Mucosa of rectum (tissue), 2 donors: ENCODE measurements around the gene CCDC12.
A peak's percentile ranks its signal among the peaks of the same experiment; 100 is the strongest.
"Not testable (repeated sequence)": the region's sequence is repeated elsewhere in the genome, so short reads cannot be mapped to it uniquely, and the experiment has no call there.

Source experiments
- H3K27ac ChIP-seq, 2 donors: one replicate each; pipeline ENCODE4 v1.7.0; 2013; ENCODE audit warnings: inconsistent platforms in 2 of 2, low read depth in 2 of 2, low read length in 2 of 2
- H3K27me3 ChIP-seq, 2 donors: one replicate each; pipeline ENCODE4 v1.7.0; 2013; ENCODE audit warnings: low read length in 2 of 2; ENCODE audit not compliant: control insufficient read depth in 2 of 2, insufficient read depth in 2 of 2
- H3K36me3 ChIP-seq, 2 donors: one replicate each; pipeline ENCODE4 v1.7.0; 2013; ENCODE audit warnings: low read length in 2 of 2; ENCODE audit not compliant: control insufficient read depth in 2 of 2, insufficient read depth in 2 of 2
- H3K4me1 ChIP-seq, 2 donors: one replicate each; pipeline ENCODE4 v1.7.0; 2013; ENCODE audit warnings: low read length in 2 of 2, mild to moderate bottlenecking in 1 of 2; ENCODE audit not compliant: control insufficient read depth in 2 of 2, insufficient read depth in 2 of 2
- H3K4me3 ChIP-seq, 2 donors: one replicate each; pipeline ENCODE4 v1.7.0; 2013; ENCODE audit warnings: low read length in 2 of 2
- H3K9ac ChIP-seq, 2 donors: one replicate each; pipeline ENCODE4 v1.7.0; 2013; ENCODE audit warnings: low read length in 2 of 2, low read depth in 1 of 2, mild to moderate bottlenecking in 1 of 2
- H3K9me3 ChIP-seq, 2 donors: one replicate each; pipeline ENCODE4 v1.7.0; 2013; ENCODE audit warnings: low read length in 2 of 2; ENCODE audit not compliant: control insufficient read depth in 2 of 2
- donor health status: healthy.
- donor health status: Normal muscosa, but diverticular disease.

The CCDC12 gene

DNA sequence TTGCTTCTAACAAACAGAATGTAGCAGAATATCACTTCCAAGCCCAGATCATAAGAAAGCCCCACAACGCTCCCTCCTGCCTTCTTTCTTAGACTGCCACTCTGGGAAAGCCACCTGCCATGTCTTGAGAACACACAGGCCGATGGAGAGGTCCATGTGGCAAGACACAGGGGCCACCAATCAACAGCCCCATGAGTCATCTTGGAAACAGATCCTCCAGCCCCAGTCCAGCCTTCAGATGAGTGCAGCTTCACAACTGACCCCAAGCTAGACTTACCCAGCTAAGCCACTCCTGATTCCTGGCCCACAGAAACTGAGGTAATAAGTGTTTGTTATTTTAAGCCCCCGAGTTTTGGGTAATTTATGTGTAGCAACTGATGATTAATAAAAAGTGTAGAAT, 59.3 kb downstream of the CCDC12 start:
- H3K9me3 ChIP-seq: no peaks in the 10 kb centered on the region
- H3K36me3 ChIP-seq: peaks cover 47 to 50% of the 10 kb centered on the region in 2 donors
- no peak overlapping the region for H3K9ac ChIP-seq
- no peak overlapping the region for H3K27ac ChIP-seq
- H3K27me3 ChIP-seq: no peaks in the 10 kb centered on the region
- H3K4me3 ChIP-seq: no peak overlapping the region
- peaks cover 5 to 7% of the 10 kb centered on the region in 2 donors for H3K4me1 ChIP-seq

DNA sequence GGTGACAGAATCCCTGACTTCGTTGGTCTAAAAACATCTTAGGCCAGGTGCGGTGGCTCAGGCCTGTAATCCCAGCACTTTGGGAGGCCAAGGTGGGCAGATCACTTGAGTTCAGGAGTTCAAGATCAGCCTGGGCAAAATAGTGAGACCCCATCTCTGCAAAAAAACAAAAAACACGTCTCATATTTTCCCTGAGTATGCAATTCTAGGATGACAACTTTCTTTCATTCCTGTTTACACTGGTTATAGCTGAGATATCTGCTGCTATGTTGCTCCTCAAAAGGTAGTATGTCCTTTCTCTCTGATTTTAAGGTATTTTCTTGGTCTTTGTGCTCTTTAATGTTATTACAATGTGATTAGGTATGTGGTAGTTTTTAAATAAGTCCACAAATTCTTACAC, 59.7 kb downstream of the CCDC12 start:
- Histone ChIP-seq H3K9me3 (no peaks in the 10 kb centered on the region), H3K36me3 (peaks cover 42 to 45% of the 10 kb centered on the region in 2 donors)

DNA sequence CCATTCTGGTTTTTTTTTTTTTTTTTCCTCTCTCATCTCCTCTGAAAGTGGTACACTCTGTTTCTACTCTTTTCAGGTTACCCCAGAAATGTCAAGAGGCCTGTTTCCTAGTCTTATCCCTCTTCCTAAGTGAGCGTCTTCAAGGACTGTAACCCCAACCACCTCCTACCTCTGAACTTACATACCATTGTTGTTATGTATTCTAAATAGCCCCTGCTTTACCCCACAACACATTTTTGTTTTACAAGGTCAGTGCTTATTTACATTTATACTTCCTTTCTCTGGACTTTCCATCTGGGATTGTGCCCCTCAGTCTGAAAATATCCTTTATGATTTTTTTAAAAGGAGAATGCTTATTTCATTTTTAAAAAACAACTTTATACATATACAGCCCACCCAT, 60.3 kb downstream of the CCDC12 start:
- H3K27me3 ChIP-seq: no peaks in the 10 kb centered on the region
- peaks cover 5 to 7% of the 10 kb centered on the region in 2 donors for H3K4me1 ChIP-seq
- no peak overlapping the region for H3K4me3 ChIP-seq
- H3K27ac ChIP-seq: no peak overlapping the region
- H3K9ac ChIP-seq: no peak overlapping the region
- peaks cover 37 to 40% of the 10 kb centered on the region in 2 donors for H3K36me3 ChIP-seq
- no peaks in the 10 kb centered on the region for H3K9me3 ChIP-seq

More for the DNA sequence above, 59.7 kb downstream of the CCDC12 start:
- Histone ChIP-seq H3K27me3 (no peaks in the 10 kb centered on the region), H3K4me3 (no peak overlapping the region), H3K9ac (no peak overlapping the region), H3K4me1 (peaks cover 5 to 7% of the 10 kb centered on the region in 2 donors), H3K27ac (no peak overlapping the region)

DNA sequence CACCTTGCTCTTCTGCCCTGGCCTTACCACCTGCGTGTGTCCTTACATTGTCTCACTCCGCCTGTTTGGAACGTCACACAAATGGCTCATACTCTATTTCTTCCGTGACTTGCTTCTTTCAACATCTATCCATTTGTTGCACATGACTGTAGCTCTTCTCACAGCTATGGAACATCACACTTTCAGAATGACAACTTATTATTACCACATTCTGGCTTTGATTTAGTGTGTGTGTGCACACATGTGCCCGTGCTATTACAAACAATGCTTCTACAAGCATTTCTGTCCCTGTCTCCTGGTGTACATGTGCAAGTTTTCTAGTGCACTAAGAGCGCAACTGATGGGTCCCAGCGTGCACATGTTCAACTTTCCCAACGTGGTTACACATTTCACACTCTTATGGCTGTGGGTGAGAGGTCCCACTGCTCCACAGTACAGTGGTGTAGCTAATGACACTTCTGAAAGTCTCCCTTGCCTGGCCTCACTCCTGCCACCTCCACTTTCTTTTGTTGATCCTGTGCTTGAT, 61.2 kb downstream of the CCDC12 start:
- peaks cover 28 to 31% of the 10 kb centered on the region in 2 donors for H3K36me3 ChIP-seq
- H3K27me3 ChIP-seq: no peaks in the 10 kb centered on the region
- no peak overlapping the region for H3K4me3 ChIP-seq
- H3K27ac ChIP-seq: no peak overlapping the region
- H3K9ac ChIP-seq: no peak overlapping the region
- H3K4me1 ChIP-seq: peaks cover 5 to 7% of the 10 kb centered on the region in 2 donors
- no peaks in the 10 kb centered on the region for H3K9me3 ChIP-seq

DNA sequence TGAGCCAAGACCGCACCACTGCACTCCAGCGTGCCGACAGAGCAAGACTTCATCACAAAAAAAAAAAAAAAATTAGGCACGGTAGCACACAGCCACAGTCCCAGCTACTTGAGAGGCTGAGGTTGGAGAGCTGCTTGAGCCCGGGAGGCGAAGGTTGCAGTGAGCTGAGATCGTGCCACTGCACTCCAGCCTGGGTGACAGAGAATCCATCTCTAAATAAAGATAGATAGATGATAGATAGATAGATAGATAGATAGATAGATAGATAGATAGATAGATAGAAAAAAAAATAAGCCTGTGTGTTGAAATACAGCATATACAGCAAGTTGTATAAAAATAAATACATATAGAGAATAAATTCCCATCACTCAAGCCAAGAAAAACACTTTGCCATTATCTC, 61.7 kb downstream of the CCDC12 start:
- Histone ChIP-seq H3K9ac (no peak overlapping the region), H3K27ac (no peak overlapping the region), H3K4me3 (no peak overlapping the region), H3K27me3 (no peaks in the 10 kb centered on the region), H3K9me3 (no peaks in the 10 kb centered on the region), H3K36me3 (peaks cover 25 to 26% of the 10 kb centered on the region in 2 donors), H3K4me1 (peaks cover 5 to 7% of the 10 kb centered on the region in 2 donors)

DNA sequence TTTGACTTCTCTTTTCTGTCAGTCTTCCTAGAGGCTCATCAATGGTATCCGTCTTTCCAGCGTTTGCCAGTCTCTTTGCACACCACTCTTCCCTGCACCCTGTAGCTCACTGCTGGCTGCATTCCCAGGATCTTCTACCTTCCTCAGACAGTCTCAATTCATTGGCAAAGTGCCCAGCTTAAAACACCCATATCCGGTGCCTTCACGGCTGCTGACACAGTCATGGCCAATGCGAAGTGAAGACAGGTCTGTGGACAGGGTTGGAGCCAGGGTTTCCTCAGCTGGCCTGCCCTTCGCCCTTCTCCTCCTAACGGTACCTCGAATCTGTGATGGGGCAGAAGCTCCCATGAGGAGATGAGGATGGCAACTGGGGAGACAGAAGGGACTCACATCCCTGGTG, 62.9 kb downstream of the CCDC12 start:
- no peak overlapping the region for H3K4me3 ChIP-seq
- H3K4me1 ChIP-seq: peaks cover 13 to 14% of the 10 kb centered on the region in 2 donors
- H3K9ac ChIP-seq: no peak overlapping the region
- H3K27me3 ChIP-seq: no peaks in the 10 kb centered on the region
- H3K27ac ChIP-seq: no peak overlapping the region
- peaks cover 14 to 15% of the 10 kb centered on the region in 2 donors for H3K36me3 ChIP-seq
- no peaks in the 10 kb centered on the region for H3K9me3 ChIP-seq

DNA sequence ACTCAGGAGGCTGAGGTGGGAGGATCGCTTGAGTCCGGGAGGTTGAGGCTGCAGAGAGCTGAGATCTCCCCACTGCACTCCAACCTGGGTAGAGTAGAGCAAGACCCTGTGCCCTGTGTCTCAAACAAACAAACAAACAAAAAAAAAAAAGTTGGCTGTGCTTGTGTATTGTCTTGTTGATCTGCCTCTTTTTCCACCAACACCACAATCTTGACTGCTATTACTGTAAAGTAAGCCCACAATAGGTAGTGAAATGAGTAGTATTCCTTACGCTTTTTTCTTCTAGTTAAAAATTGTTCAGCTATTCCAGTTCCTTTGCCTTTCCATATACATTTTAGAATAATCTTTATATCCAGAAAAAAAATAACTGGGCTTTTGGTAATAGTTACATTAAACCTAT, 63.6 kb downstream of the CCDC12 start:
- Histone ChIP-seq H3K9me3 (no peaks in the 10 kb centered on the region), H3K36me3 (peaks cover 8 to 10% of the 10 kb centered on the region in 2 donors), H3K27ac (no peak overlapping the region), H3K27me3 (no peaks in the 10 kb centered on the region), H3K4me1 (peaks cover 13 to 14% of the 10 kb centered on the region in 2 donors), H3K9ac (no peak overlapping the region), H3K4me3 (no peak overlapping the region)

DNA sequence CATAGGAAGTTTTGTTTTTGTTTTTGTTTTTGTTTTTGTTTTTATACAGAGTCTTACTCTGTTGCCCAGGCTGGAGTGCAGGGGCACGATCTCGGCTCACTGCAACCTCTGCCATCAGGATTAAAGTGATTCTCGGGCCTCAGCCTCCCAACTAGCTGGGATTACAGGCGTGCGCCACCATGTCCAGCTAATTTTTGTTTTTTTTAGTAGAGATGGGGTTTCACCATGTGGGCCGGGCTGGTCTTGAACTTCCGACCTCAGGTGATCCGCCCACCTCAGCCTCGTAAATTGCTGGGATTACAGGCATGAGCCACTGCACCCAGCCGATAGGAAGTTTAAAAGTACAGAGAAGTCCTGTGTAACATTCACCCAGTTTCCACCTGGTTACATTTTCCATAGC, 65.6 kb downstream of the CCDC12 start:
- H3K9me3 ChIP-seq, H3K27ac ChIP-seq, H3K27me3 ChIP-seq, H3K9ac ChIP-seq, H3K36me3 ChIP-seq, H3K4me3 ChIP-seq: not testable (repeated sequence)
- H3K4me1 ChIP-seq: peaks cover 13 to 14% of the 10 kb centered on the region in 2 donors

DNA sequence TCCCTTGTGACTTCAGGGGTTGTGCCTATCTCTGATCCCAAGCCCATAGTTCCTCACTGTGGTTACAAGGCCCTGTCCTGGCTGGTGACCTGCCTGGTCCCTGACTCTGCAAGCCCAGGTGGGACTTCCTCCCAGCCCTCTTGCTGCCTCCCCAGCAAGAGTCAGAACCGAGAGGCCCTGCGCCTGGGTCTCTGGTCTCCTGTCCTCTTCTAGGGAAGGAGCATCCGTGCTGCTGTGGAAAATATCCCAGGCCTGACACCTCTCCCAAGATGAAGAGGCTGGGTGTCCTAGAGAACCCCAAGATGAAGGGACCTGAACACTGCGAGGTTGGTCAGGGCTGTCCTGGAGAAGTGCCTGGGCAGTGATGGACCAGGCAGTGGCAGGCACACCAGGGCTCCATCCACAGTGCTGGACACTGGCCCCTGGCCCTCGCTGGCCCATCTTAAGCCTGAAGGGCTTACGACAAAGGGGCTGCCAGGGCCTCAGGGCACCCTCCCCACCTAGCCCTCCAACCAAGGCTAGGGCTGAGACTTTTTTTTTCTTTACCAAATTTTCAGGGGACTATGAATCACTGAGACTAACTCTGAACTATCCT, 66.3 kb downstream of the CCDC12 start:
- H3K9me3 ChIP-seq: no peaks in the 10 kb centered on the region
- H3K27ac ChIP-seq: no peak overlapping the region
- no peaks in the 10 kb centered on the region for H3K27me3 ChIP-seq
- H3K4me1 ChIP-seq: peaks cover 13 to 14% of the 10 kb centered on the region in 2 donors
- no peak overlapping the region for H3K4me3 ChIP-seq
- no peaks in the 10 kb centered on the region for H3K36me3 ChIP-seq
- H3K9ac ChIP-seq: no peak overlapping the region

DNA sequence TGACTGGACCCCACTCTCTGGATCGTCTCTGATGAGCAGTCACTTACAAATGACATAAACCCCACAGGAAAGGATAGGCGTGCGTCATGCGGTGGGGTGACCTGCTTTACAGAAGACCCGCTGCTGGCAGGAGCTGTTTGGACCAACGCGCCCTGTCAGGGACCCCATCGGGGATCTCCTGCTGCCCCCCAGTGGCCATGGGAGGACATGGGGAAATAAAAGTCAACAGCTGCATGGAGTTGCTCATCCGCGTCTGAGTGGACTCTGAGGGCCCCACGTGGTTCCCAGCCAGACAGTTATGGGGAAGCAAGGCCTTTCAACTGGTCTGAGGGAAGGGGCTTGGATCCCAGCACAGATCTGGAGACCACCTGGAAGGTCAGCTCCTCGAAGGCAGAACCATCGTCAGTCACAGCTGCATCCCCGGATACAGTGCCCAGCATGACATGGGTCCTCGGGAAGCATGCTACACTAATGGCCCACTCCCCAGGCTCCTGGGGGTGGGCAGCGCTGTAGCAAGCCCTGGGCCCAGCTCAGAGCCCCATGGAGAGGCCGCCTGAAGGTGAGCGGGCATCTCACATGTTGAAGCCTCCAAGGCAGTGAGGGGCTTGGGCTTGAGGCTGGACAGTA, 66.9 kb downstream of the CCDC12 start:
- Histone ChIP-seq H3K4me1 (peaks cover 13 to 14% of the 10 kb centered on the region in 2 donors), H3K4me3 (peak overlapping the region in 1 of 2 donors; percentile 26), H3K27me3 (no peaks in the 10 kb centered on the region), H3K9ac (no peak overlapping the region), H3K9me3 (no peaks in the 10 kb centered on the region), H3K27ac (no peak overlapping the region), H3K36me3 (no peaks in the 10 kb centered on the region)
